Heart right ventricle (tissue), 16 donors: Measurements from ENCODE around the gene GRID1. TPM values are rescaled to one million over a fixed set of nuclear protein-coding genes. Genes with fewer than 3 reads are reported as not detected.

ENCODE experiments used
- ATAC-seq, 8 donors: fragments of 200-7000 bp; cut with Tn5 transposase; one replicate each; pipeline ENCODE4 v1.9.1; 2020; ENCODE audit warnings: mild to moderate bottlenecking in 8 of 8, moderate library complexity in 8 of 8, moderate number of reproducible peaks in 1 of 8
- DNase-seq, 2 donors: peaks; one replicate each; pipeline ENCODE4 v3.0.0-alpha.2; 2020
- H3K27ac ChIP-seq, 10 donors: fragments of 200-600 bp; sonication (generic) in 2 of 10; one replicate each; pipeline versions ENCODE4 v1.5.0 to v1.8.0; 2020 to 2022; ENCODE audit warnings: mild to moderate bottlenecking in 3 of 10
- H3K27me3 ChIP-seq, 7 donors: fragments of 200-600 bp; one replicate each; pipeline ENCODE4 v1.8.0; 2021 to 2022; ENCODE audit warnings: mild to moderate bottlenecking in 2 of 7
- H3K36me3 ChIP-seq, 9 donors: fragments of 200-600 bp; sonication (generic) in 1 of 9; one replicate each; pipeline versions ENCODE4 v1.5.0 to v1.8.0; 2020 to 2022; ENCODE audit warnings: mild to moderate bottlenecking in 2 of 9
- H3K4me1 ChIP-seq, 9 donors: fragments of 200-600 bp; sonication (generic) in 1 of 9; one replicate each; pipeline versions ENCODE4 v1.5.0 to v1.8.0; 2020 to 2022; ENCODE audit warnings: mild to moderate bottlenecking in 4 of 9
- H3K4me3 ChIP-seq, 10 donors: fragments of 200-600 bp; sonication (generic) in 2 of 10; one replicate each; pipeline versions ENCODE4 v1.5.0 to v1.8.0; 2020 to 2022; ENCODE audit warnings: mild to moderate bottlenecking in 7 of 10, moderate library complexity in 2 of 10
- H3K9me3 ChIP-seq, 11 donors: fragments of 200-600 bp in 10 of 11; sonication (generic) in 2 of 11; one replicate each; pipeline versions ENCODE4 v1.5.0 to v1.8.0; 2013 to 2022; ENCODE audit warnings: mild to moderate bottlenecking in 2 of 11, control low read depth in 1 of 11, moderate library complexity in 1 of 11
- WGBS, 2 donors: extraction: QIAGEN DNeasy Blood & Tissue Kit; methylation state at CpG; one replicate each; pipeline ENCODE4 v1.1.7; 2013; ENCODE audit warnings: inconsistent platforms in 1 of 2; 5-methylcytosine and 5-hydroxymethylcytosine counted together
- intact Hi-C, 10 donors: fragments of 100-400 bp; cut with DNase I; formaldehyde crosslinking; loops; one replicate each; pipeline versions ENCODE4 v1.11.1 to v1.14.2; 2022
- polyA plus RNA-seq, 2 donors: library from polyadenylated mRNA; stranded (reverse); fragments of 200-250 nt; gene quantifications; one replicate each; pipeline ENCODE4 v1.2.3, GENCODE V29; 2013
- total RNA-seq, 10 donors: library from RNA; stranded (reverse); fragmentation: NEBNext Ultra II Directional in 3 of 10; extraction: Animal tissue kit (Norgen Biotek cat#: 25700) in 3 of 10; gene quantifications; one replicate each; pipeline versions ENCODE4 v1.2.1 to v1.2.4, GENCODE V29; 2021 to 2023
- TF ChIP-seq, protein P1 (sequence below), 9 donors: fragments of 200-600 bp; sonication (generic) in 2 of 9; IDR thresholded peaks; one replicate each; pipeline versions ENCODE4 v1.5.0 to v1.8.0; 2021 to 2022; ENCODE audit warnings: antibody characterized with exemption in 9 of 9, mild to moderate bottlenecking in 5 of 9, moderate library complexity in 1 of 9
- donor health status: Arrhythmogenic right ventricular cardiomyopathy.
- donor health status: ischemic (EF 13 %, LVEDD 7.1; RV severe dilation, severe dysfunction).
- donor health status: healthy with polysubstance abuse.
- donor health status: DM: no; HTN: yes; CAD: no.
- donor health status: DM: no; HTN: no; CAD: no.
- donor health status: ischemic (EF 25% LVEDD 6.9; RV normal size, moderate dysfunction).
- donor health status: ischemic (EF 25% LVEDD 5.7; RV mildly dilated, moderate dysfunction).
- donor health status: healthy.
- donor health status: DM: yes; HTN: yes; CAD: no.
- donor health status: Ischemic cardiomyopathy.
- donor health status: ischemic (EF 35%, LVEDD 5.7; RV mildly dilated, moderate dysfunction).
- donor health status: nonischemic (EF 11% LVEDD 7.7; RV severe dilation, severe dysfunction).
- donor health status: DM: yes; HTN: yes; CAD: no.
- donor health status: PGD.
- donor health status: ischemic (EF 29% LVEDD 5.4; RV normal size, mild dysfunction).
- donor health status: nonischemic (EF 23%, LVEDD 6.1; RV moderate dilation, normal function).

The GRID1 gene
- total and polyA plus RNA-seq, 12 donors, result 0.44 to 3.4 (median 1.5) TPM

- intact Hi-C loops, result no loop called here
- WGBS, 2 donors, result 38 to 54% methylated on average over 4 of the region's 4 CpGs
- Histone ChIP-seq H3K4me3 (no peak overlapping the region), H3K27ac (no peak overlapping the region), H3K27me3 (peaks cover 0 to 15% (median 0%) of the 10 kb centered on the region in 7 donors), H3K4me1 (no peaks in the 10 kb centered on the region), H3K36me3 (no peaks in the 10 kb centered on the region), H3K9me3 (peaks cover 0 to 8% (median 0%) of the 10 kb centered on the region in 11 donors)
- DNase-seq, result no peak
- TF ChIP-seq, protein P1, sequence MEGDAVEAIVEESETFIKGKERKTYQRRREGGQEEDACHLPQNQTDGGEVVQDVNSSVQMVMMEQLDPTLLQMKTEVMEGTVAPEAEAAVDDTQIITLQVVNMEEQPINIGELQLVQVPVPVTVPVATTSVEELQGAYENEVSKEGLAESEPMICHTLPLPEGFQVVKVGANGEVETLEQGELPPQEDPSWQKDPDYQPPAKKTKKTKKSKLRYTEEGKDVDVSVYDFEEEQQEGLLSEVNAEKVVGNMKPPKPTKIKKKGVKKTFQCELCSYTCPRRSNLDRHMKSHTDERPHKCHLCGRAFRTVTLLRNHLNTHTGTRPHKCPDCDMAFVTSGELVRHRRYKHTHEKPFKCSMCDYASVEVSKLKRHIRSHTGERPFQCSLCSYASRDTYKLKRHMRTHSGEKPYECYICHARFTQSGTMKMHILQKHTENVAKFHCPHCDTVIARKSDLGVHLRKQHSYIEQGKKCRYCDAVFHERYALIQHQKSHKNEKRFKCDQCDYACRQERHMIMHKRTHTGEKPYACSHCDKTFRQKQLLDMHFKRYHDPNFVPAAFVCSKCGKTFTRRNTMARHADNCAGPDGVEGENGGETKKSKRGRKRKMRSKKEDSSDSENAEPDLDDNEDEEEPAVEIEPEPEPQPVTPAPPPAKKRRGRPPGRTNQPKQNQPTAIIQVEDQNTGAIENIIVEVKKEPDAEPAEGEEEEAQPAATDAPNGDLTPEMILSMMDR (IDR thresholded peaks at IDR 0.05), result no peak
- ATAC-seq, result no peak
Measured at GRCh38 chr10:85593226-85593772, 773.3 kb downstream of the GRID1 start.

- TF ChIP-seq, protein P1 (IDR thresholded peaks at IDR 0.05), result no peak
- H3K4me1 ChIP-seq, result no peaks in the 10 kb centered on the region
- DNase-seq (no peak), ATAC-seq (peak in 5 of 8 donors; percentile 31 to 71 (median 52))
- WGBS, 2 donors, result 35 to 48% methylated on average over 3 of the region's 3 CpGs
- H3K4me3 ChIP-seq, result no peak overlapping the region
- peaks cover 0 to 15% (median 0%) of the 10 kb centered on the region in 11 donors for H3K9me3 ChIP-seq
- H3K27ac ChIP-seq, result no peak overlapping the region
- H3K36me3 ChIP-seq, result no peaks in the 10 kb centered on the region
- intact Hi-C loops, result no loop called here
- no peaks in the 10 kb centered on the region for H3K27me3 ChIP-seq
Measured at GRCh38 chr10:85581371-85581770, 785.2 kb downstream of the GRID1 start.

DNA sequence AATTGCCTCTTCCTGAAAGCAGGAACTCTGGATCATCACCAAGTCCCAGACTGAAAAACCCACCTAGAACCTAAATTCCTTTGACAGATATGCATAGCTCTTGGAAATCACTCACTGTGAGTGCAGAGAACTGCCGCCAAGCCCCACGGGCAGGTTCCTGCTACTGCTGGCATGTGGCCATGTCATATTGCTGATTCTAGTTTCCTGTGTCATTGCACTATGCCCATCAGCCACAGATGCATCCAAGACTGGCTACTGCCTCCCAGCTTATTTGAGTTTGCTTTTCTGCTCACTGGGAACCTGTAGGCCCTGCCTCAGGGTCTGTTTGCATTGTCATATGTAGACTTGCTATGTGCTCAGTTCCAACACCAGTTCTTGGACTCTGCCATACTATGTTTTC lies 786.0 kb downstream of the GRID1 start:
- TF ChIP-seq, protein P1 (IDR thresholded peaks at IDR 0.05), result no peak
- no peaks in the 10 kb centered on the region for H3K36me3 ChIP-seq
- WGBS, 2 donors, result 17 to 28% methylated on average over 2 of the region's 2 CpGs
- ATAC-seq (no peak), DNase-seq (no peak)
- H3K4me3 ChIP-seq, result no peak overlapping the region
- no peaks in the 10 kb centered on the region for H3K27me3 ChIP-seq
- H3K4me1 ChIP-seq, result no peaks in the 10 kb centered on the region
- H3K27ac ChIP-seq, result no peak overlapping the region
- H3K9me3 ChIP-seq, result peaks cover 0 to 15% (median 0%) of the 10 kb centered on the region in 11 donors
- intact Hi-C loops, result no loop called here

GRCh38 chr10:85578860-85579259 lies 787.7 kb downstream of the GRID1 start:
- intact Hi-C loops, result no loop called here
- H3K27ac ChIP-seq, result no peak overlapping the region
- H3K9me3 ChIP-seq, result peaks cover 0 to 15% (median 0%) of the 10 kb centered on the region in 11 donors
- H3K36me3 ChIP-seq, result no peaks in the 10 kb centered on the region
- DNase-seq (no peak), ATAC-seq (no peak)
- no peaks in the 10 kb centered on the region for H3K4me1 ChIP-seq
- H3K4me3 ChIP-seq, result no peak overlapping the region
- WGBS, 2 donors, result 51 to 67% methylated on average over 2 of the region's 2 CpGs
- no peaks in the 10 kb centered on the region for H3K27me3 ChIP-seq
- TF ChIP-seq, protein P1 (IDR thresholded peaks at IDR 0.05), result no peak
